ENCODE results near the gene SMARCD3. TPM values are rescaled to one million over a fixed set of nuclear protein-coding genes. Genes with fewer than 3 reads are reported as not detected.

SMARCD3 gene
- total and polyA plus RNA-seq, 2 of the 8 experiments (the other 6 are each of a cell fraction or from before 2014, with no cell fraction given), result 3.0 to 5.6 TPM

DNA sequence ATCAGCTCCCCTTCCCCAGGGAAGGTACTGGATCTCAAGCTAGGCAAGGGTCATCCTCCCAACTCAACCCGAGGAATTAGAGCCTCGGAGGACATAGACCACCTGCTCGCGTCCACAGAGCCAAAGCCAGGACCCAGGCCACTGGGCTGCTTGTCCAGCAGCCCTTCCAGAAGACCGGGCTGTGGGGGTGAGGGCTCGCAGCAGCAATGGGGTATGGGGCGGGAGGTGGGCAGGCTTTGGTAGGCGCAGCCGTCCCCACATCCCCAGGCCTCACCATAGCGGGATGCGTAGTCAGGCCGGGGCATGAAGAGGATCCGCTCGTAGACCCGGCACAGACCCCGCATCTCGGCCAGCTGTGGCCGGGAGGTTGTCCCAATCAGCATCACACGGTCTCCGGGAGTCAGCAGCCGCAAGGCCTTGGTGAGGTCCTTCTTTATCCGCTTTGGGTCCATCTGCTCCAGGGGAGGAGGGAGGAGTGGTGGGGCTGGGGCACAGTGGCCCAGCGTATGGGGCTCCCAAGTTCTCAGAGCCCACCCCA, 56.4 kb downstream of the SMARCD3 start:
- H3K4me2 ChIP-seq (ENCODE audit: insufficient read depth in 1 of 2, low read depth in 2 of 2, low read length in 2 of 2), result no peak overlapping the region
- DNase-seq (ENCODE audit: low read depth in 1 of 2, low spot score in 2 of 2) (no peak), FAIRE-seq (no peak)

More for the DNA sequence above, 56.4 kb downstream of the SMARCD3 start:
- Histone ChIP-seq H4K5ac (ENCODE audit: insufficient read length, low read depth, low read length) (no peak overlapping the region), H3K14ac (ENCODE audit: insufficient read length) (no peak overlapping the region), H3K18ac (ENCODE audit: extremely low read depth, low read length) (no peak overlapping the region), H2BK15ac (ENCODE audit: low read length) (no peak overlapping the region), H3K27ac (ENCODE audit: low read depth, low read length) (no peak overlapping the region), H2AFZ (ENCODE audit: low read length) (no peak overlapping the region), H3K56ac (replicated peaks; ENCODE audit: insufficient read length, low read depth, low read length) (no peak overlapping the region), H2BK120ac (replicated peaks; ENCODE audit: low read depth, low read length) (no peak overlapping the region), H3K23ac (ENCODE audit: insufficient read length) (no peak overlapping the region), H2BK12ac (ENCODE audit: low read depth, low read length) (no peak overlapping the region), H3K79me2 (ENCODE audit: control insufficient read depth in 1 of 2, insufficient read depth in 2 of 2, low read length in 2 of 2) (no peaks in the 10 kb centered on the region), H3K4me1 (replicated peaks in 1 of 4; ENCODE audit: control insufficient read depth in 3 of 4, insufficient read depth in 4 of 4, low read length in 3 of 4) (peaks cover 0 to 3% (median 2%) of the 10 kb centered on the region in 4 experiments; a peak in 2 of 7 replicates), H3K23me2 (ENCODE audit: low read depth, low read length) (no peaks in the 10 kb centered on the region), H3K4ac (replicated peaks; ENCODE audit: insufficient read length, low read depth, low read length) (no peak overlapping the region), H3K9me3 (ENCODE audit: insufficient read depth in 2 of 2, low read depth in 1 of 2, low read length in 1 of 2) (no peaks in the 10 kb centered on the region), H2BK5ac (ENCODE audit: low read depth, low read length) (no peak overlapping the region), H3K4me3 (ENCODE audit: extremely low read depth in 1 of 4, insufficient read depth in 2 of 4, low read depth in 3 of 4, low read length in 4 of 4) (no peak overlapping the region), H2AK5ac (ENCODE audit: low read depth, low read length) (no peak overlapping the region), H4K91ac (replicated peaks; ENCODE audit: insufficient read length, low read length) (no peak overlapping the region), H3K9ac (replicated peaks in 1 of 4; ENCODE audit: extremely low read depth in 1 of 4, low read depth in 3 of 4, low read length in 3 of 4) (no peak overlapping the region), H4K8ac (ENCODE audit: extremely low read depth, insufficient read depth, low read length) (no peak overlapping the region), H3K79me1 (ENCODE audit: low read depth, low read length) (no peaks in the 10 kb centered on the region), H2BK20ac (ENCODE audit: low read length) (no peak overlapping the region), H3K36me3 (ENCODE audit: control insufficient read depth in 2 of 4, insufficient read depth in 4 of 4, low read length in 3 of 4) (no peaks in the 10 kb centered on the region), H3K27me3 (replicated peaks in 1 of 4; ENCODE audit: control insufficient read depth in 3 of 4, extremely low read depth in 1 of 4, insufficient read depth in 3 of 4, low read length in 3 of 4) (peaks cover 0 to 10% (median 0%) of the 10 kb centered on the region in 4 experiments; a peak in 2 of 7 replicates), H4K20me1 (replicated peaks in 1 of 2; ENCODE audit: control insufficient read depth in 1 of 2, insufficient read depth in 2 of 2, low read length in 2 of 2) (no peaks in the 10 kb centered on the region)
- TF ChIP-seq SIX5 (IDR thresholded peaks at IDR 0.05; ENCODE audit: low read depth, low read length), result no peak
- TF ChIP-seq, protein P1, sequence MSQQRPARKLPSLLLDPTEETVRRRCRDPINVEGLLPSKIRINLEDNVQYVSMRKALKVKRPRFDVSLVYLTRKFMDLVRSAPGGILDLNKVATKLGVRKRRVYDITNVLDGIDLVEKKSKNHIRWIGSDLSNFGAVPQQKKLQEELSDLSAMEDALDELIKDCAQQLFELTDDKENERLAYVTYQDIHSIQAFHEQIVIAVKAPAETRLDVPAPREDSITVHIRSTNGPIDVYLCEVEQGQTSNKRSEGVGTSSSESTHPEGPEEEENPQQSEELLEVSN (IDR thresholded peaks at IDR 0.05), result no peak
- TF ChIP-seq POLR2A (IDR thresholded peaks at IDR 0.05; ENCODE audit: control extremely low read depth in 1 of 2, low read depth in 2 of 2, low read length in 2 of 2), result no peak
- no peak for TF ChIP-seq TAF1 (IDR thresholded peaks at IDR 0.05; ENCODE audit: low read depth, low read length)
- no peak for TF ChIP-seq EP300 (IDR thresholded peaks at IDR 0.05; ENCODE audit: borderline replicate concordance in 1 of 2, low read depth in 2 of 2, low read length in 2 of 2)
- TF ChIP-seq RNF2 (IDR thresholded peaks at IDR 0.05; ENCODE audit: borderline replicate concordance, low read depth, low read length, missing control alignments, poor library complexity, severe bottlenecking), result no peak
- TF ChIP-seq, protein P2, sequence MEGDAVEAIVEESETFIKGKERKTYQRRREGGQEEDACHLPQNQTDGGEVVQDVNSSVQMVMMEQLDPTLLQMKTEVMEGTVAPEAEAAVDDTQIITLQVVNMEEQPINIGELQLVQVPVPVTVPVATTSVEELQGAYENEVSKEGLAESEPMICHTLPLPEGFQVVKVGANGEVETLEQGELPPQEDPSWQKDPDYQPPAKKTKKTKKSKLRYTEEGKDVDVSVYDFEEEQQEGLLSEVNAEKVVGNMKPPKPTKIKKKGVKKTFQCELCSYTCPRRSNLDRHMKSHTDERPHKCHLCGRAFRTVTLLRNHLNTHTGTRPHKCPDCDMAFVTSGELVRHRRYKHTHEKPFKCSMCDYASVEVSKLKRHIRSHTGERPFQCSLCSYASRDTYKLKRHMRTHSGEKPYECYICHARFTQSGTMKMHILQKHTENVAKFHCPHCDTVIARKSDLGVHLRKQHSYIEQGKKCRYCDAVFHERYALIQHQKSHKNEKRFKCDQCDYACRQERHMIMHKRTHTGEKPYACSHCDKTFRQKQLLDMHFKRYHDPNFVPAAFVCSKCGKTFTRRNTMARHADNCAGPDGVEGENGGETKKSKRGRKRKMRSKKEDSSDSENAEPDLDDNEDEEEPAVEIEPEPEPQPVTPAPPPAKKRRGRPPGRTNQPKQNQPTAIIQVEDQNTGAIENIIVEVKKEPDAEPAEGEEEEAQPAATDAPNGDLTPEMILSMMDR (IDR thresholded peaks at IDR 0.05; ENCODE audit: control extremely low read depth in 1 of 3, insufficient read depth in 1 of 3, low read depth in 1 of 3, low read length in 3 of 3), result no peak
- no peak for TF ChIP-seq TEAD4 (IDR thresholded peaks at IDR 0.05; ENCODE audit: low read depth, low read length)
- POLR2A ChIA-PET (ENCODE audit: partially characterized antibody), result interaction anchor here (1.3 kb wide), 1 partner anchor 19 kb away, joined by 3 read pairs; the partner anchor contains the start of gene H2BK1
- CTCF ChIA-PET (ENCODE audit: partially characterized antibody), result interaction anchor here (0.8 to 2.0 kb wide), 6 partner anchors 8 to 69 kb away, joined by 3 to 5 read pairs (median 4); no protein-coding TSS in a partner anchor
- 90% methylated on average over 23 of the region's 23 CpGs; no CpG with 5 or more reads in 1 of the 2 experiments for WGBS, 2 experiments (ENCODE audit: extremely low coverage in 1 of 2, insufficient coverage in 1 of 2, insufficient read length in 1 of 2, insufficient replicate concordance in 2 of 2, low coverage in 1 of 2, low lambda C conversion rate in 2 of 2, missing lambda C conversion rate in 1 of 2)

Measured in H1 (cell line).